Activated T-cell treated with anti-CD3 and anti-CD28 coated beads, Interleukin-2, amount 50 U/mL, for 24 hours (primary cell): ENCODE data around the gene VEPH1.

Experiments used
- DNase-seq: peaks from one replicate; pipeline ENCODE4 v3.0.0-alpha.2; 2020
- H3K27ac Mint-ChIP-seq: 2 replicates; pipeline ENCODE4 v1.8.0; 2020; ENCODE audit warnings: mild to moderate bottlenecking, mixed read lengths
- H3K27me3 Mint-ChIP-seq: 2 replicates; pipeline ENCODE4 v1.8.0; 2020; ENCODE audit warnings: mixed read lengths
- H3K36me3 Mint-ChIP-seq: 2 replicates; pipeline ENCODE4 v1.8.0; 2020; ENCODE audit warnings: low read depth, mixed read lengths
- H3K4me1 Mint-ChIP-seq: 2 replicates; pipeline ENCODE4 v1.8.0; 2020; ENCODE audit warnings: low read depth, mixed read lengths
- H3K4me3 Mint-ChIP-seq: 2 replicates; pipeline ENCODE4 v1.8.0; 2020; ENCODE audit warnings: mild to moderate bottlenecking, moderate library complexity, mixed read lengths
- H3K9me3 Mint-ChIP-seq: 2 replicates; pipeline ENCODE4 v1.8.0; 2020; ENCODE audit warnings: mixed read lengths

VEPH1 gene

GRCh38 chr3:157472648-157473047 is 30.6 kb downstream of the VEPH1 start:
- no peaks in the 10 kb centered on the region for H3K9me3 Mint-ChIP-seq
- no peak for DNase-seq
- H3K4me3 Mint-ChIP-seq = no peak overlapping the region
- no peaks in the 10 kb centered on the region for H3K4me1 Mint-ChIP-seq
- no peak overlapping the region for H3K27ac Mint-ChIP-seq
- no peaks in the 10 kb centered on the region for H3K27me3 Mint-ChIP-seq
- H3K36me3 Mint-ChIP-seq = no peaks in the 10 kb centered on the region

- Mint-ChIP-seq H3K4me3 (no peak overlapping the region), H3K36me3 (no peaks in the 10 kb centered on the region), H3K27me3 (no peaks in the 10 kb centered on the region), H3K9me3 (no peaks in the 10 kb centered on the region), H3K27ac (no peak overlapping the region), H3K4me1 (no peaks in the 10 kb centered on the region)
- no peak for DNase-seq
Observed at GRCh38 chr3:157471064-157471463, 32.2 kb downstream of the VEPH1 start.

- Mint-ChIP-seq H3K27me3 (no peaks in the 10 kb centered on the region), H3K36me3 (no peaks in the 10 kb centered on the region), H3K4me1 (no peaks in the 10 kb centered on the region), H3K4me3 (no peak overlapping the region), H3K27ac (no peak overlapping the region), H3K9me3 (no peaks in the 10 kb centered on the region)
- DNase-seq = no peak
Observed at GRCh38 chr3:157469561-157470294, 33.5 kb downstream of the VEPH1 start.

- DNase-seq = no peak
- no peaks in the 10 kb centered on the region for H3K4me1 Mint-ChIP-seq
- no peak overlapping the region for H3K4me3 Mint-ChIP-seq
Observed at GRCh38 chr3:157467200-157467599, 36.0 kb downstream of the VEPH1 start.

GRCh38 chr3:157465741-157466140 is 37.5 kb downstream of the VEPH1 start:
- no peaks in the 10 kb centered on the region for H3K9me3 Mint-ChIP-seq
- peaks cover 5% of the 10 kb centered on the region for H3K27me3 Mint-ChIP-seq
- no peaks in the 10 kb centered on the region for H3K4me1 Mint-ChIP-seq
- H3K4me3 Mint-ChIP-seq = no peak overlapping the region
- no peaks in the 10 kb centered on the region for H3K36me3 Mint-ChIP-seq
- no peak overlapping the region for H3K27ac Mint-ChIP-seq
- DNase-seq = no peak

More at GRCh38 chr3:157467200-157467599, 36.0 kb downstream of the VEPH1 start:
- H3K27me3 Mint-ChIP-seq = no peaks in the 10 kb centered on the region
- no peaks in the 10 kb centered on the region for H3K36me3 Mint-ChIP-seq
- H3K27ac Mint-ChIP-seq = no peak overlapping the region
- no peaks in the 10 kb centered on the region for H3K9me3 Mint-ChIP-seq

GRCh38 chr3:157464321-157464720 is 38.9 kb downstream of the VEPH1 start:
- no peak overlapping the region for H3K4me3 Mint-ChIP-seq
- H3K9me3 Mint-ChIP-seq = no peaks in the 10 kb centered on the region
- no peaks in the 10 kb centered on the region for H3K4me1 Mint-ChIP-seq
- H3K27me3 Mint-ChIP-seq = peaks cover 15% of the 10 kb centered on the region
- no peak for DNase-seq
- no peak overlapping the region for H3K27ac Mint-ChIP-seq
- no peaks in the 10 kb centered on the region for H3K36me3 Mint-ChIP-seq

- Mint-ChIP-seq H3K4me3 (no peak overlapping the region), H3K4me1 (no peaks in the 10 kb centered on the region), H3K27ac (no peak overlapping the region), H3K9me3 (no peaks in the 10 kb centered on the region), H3K36me3 (no peaks in the 10 kb centered on the region), H3K27me3 (peaks cover 15% of the 10 kb centered on the region)
- no peak for DNase-seq
Observed at GRCh38 chr3:157463816-157464215, 39.4 kb downstream of the VEPH1 start.

- Mint-ChIP-seq H3K4me1 (no peaks in the 10 kb centered on the region), H3K36me3 (no peaks in the 10 kb centered on the region), H3K9me3 (no peaks in the 10 kb centered on the region), H3K27ac (no peak overlapping the region), H3K4me3 (no peak overlapping the region), H3K27me3 (peaks cover 21% of the 10 kb centered on the region)
- no peak for DNase-seq
Observed at GRCh38 chr3:157460253-157460652, 43.0 kb downstream of the VEPH1 start.

GRCh38 chr3:157459706-157460105 is 43.5 kb downstream of the VEPH1 start:
- H3K4me1 Mint-ChIP-seq = no peaks in the 10 kb centered on the region
- H3K9me3 Mint-ChIP-seq = no peaks in the 10 kb centered on the region
- H3K36me3 Mint-ChIP-seq = no peaks in the 10 kb centered on the region
- H3K27ac Mint-ChIP-seq = no peak overlapping the region
- H3K4me3 Mint-ChIP-seq = no peak overlapping the region
- no peak for DNase-seq
- H3K27me3 Mint-ChIP-seq = peaks cover 21% of the 10 kb centered on the region

- no peaks in the 10 kb centered on the region for H3K36me3 Mint-ChIP-seq
- DNase-seq = no peak
- H3K27me3 Mint-ChIP-seq = peaks cover 14% of the 10 kb centered on the region
- no peaks in the 10 kb centered on the region for H3K9me3 Mint-ChIP-seq
- H3K4me1 Mint-ChIP-seq = no peaks in the 10 kb centered on the region
- no peak overlapping the region for H3K4me3 Mint-ChIP-seq
- no peak overlapping the region for H3K27ac Mint-ChIP-seq
Observed at GRCh38 chr3:157453824-157454223, 49.4 kb downstream of the VEPH1 start.

GRCh38 chr3:157452097-157452496 is 51.1 kb downstream of the VEPH1 start:
- DNase-seq = no peak
- Mint-ChIP-seq H3K9me3 (no peaks in the 10 kb centered on the region), H3K36me3 (no peaks in the 10 kb centered on the region), H3K27me3 (peaks cover 10% of the 10 kb centered on the region), H3K4me1 (no peaks in the 10 kb centered on the region), H3K27ac (no peak overlapping the region), H3K4me3 (no peak overlapping the region)

GRCh38 chr3:157447026-157447694 is 56.1 kb downstream of the VEPH1 start:
- DNase-seq = no peak
- Mint-ChIP-seq H3K27ac (no peak overlapping the region), H3K9me3 (no peaks in the 10 kb centered on the region), H3K4me1 (no peaks in the 10 kb centered on the region), H3K27me3 (peaks cover 2% of the 10 kb centered on the region), H3K4me3 (no peak overlapping the region), H3K36me3 (no peaks in the 10 kb centered on the region)

GRCh38 chr3:157445857-157446256 is 57.4 kb downstream of the VEPH1 start:
- H3K9me3 Mint-ChIP-seq = no peaks in the 10 kb centered on the region
- no peaks in the 10 kb centered on the region for H3K36me3 Mint-ChIP-seq
- H3K27me3 Mint-ChIP-seq = no peaks in the 10 kb centered on the region
- no peak for DNase-seq
- H3K4me1 Mint-ChIP-seq = no peaks in the 10 kb centered on the region
- no peak overlapping the region for H3K4me3 Mint-ChIP-seq
- H3K27ac Mint-ChIP-seq = no peak overlapping the region

GRCh38 chr3:157444797-157445184 is 58.4 kb downstream of the VEPH1 start:
- H3K9me3 Mint-ChIP-seq = no peaks in the 10 kb centered on the region
- DNase-seq = no peak
- no peaks in the 10 kb centered on the region for H3K4me1 Mint-ChIP-seq
- H3K36me3 Mint-ChIP-seq = no peaks in the 10 kb centered on the region
- no peak overlapping the region for H3K27ac Mint-ChIP-seq
- no peak overlapping the region for H3K4me3 Mint-ChIP-seq
- peaks cover 1% of the 10 kb centered on the region for H3K27me3 Mint-ChIP-seq

GRCh38 chr3:157443905-157444796 is 59.1 kb downstream of the VEPH1 start:
- H3K4me3 Mint-ChIP-seq = no peak overlapping the region
- H3K27me3 Mint-ChIP-seq = peaks cover 5% of the 10 kb centered on the region
- H3K36me3 Mint-ChIP-seq = no peaks in the 10 kb centered on the region
- H3K4me1 Mint-ChIP-seq = no peaks in the 10 kb centered on the region
- DNase-seq = no peak
- H3K27ac Mint-ChIP-seq = no peak overlapping the region
- no peaks in the 10 kb centered on the region for H3K9me3 Mint-ChIP-seq
